Upper lobe of left lung (tissue), 4 donors: ENCODE results near the gene SFMBT2.

ENCODE experiments used
- POLR2AphosphoS5 ChIP-seq, 2 donors: sonication (generic); formaldehyde crosslinking; IDR thresholded peaks; one replicate each; pipeline ENCODE4 v1.5.1; 2017; ENCODE audit warnings: antibody characterized with exemption in 2 of 2
- TF ChIP-seq, protein P1 (sequence below), 6 experiments: fragments of 450-650 bp in 4 of 6; fragments of 200-600 bp in 2 of 6; sonication (generic) in 2 of 6; IDR thresholded peaks; one replicate each; pipeline ENCODE4 v1.5.1; 2016 to 2019; ENCODE audit warnings: antibody characterized with exemption in 6 of 6

DNA sequence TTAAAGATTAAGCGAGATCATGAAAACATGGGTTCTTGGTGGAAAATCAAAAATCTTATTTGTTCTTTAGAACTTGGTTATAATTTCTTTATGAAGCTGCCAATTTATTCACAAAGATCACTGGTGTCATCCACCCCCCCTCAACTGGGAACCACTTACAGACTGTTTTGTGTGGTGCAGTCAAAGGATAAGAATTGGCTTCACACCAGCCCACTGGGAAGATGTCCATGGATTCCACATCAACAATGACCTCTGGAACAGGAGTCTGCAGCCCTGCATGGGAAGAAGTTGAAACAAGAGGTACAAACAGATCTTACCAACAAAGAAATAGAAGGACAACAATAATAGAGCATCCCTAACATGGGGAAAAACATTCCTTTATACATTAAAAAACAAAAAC lies 205.2 kb downstream of the SFMBT2 start:
- TF ChIP-seq, protein P1, sequence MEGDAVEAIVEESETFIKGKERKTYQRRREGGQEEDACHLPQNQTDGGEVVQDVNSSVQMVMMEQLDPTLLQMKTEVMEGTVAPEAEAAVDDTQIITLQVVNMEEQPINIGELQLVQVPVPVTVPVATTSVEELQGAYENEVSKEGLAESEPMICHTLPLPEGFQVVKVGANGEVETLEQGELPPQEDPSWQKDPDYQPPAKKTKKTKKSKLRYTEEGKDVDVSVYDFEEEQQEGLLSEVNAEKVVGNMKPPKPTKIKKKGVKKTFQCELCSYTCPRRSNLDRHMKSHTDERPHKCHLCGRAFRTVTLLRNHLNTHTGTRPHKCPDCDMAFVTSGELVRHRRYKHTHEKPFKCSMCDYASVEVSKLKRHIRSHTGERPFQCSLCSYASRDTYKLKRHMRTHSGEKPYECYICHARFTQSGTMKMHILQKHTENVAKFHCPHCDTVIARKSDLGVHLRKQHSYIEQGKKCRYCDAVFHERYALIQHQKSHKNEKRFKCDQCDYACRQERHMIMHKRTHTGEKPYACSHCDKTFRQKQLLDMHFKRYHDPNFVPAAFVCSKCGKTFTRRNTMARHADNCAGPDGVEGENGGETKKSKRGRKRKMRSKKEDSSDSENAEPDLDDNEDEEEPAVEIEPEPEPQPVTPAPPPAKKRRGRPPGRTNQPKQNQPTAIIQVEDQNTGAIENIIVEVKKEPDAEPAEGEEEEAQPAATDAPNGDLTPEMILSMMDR (IDR thresholded peaks at IDR 0.05): no peak
- TF ChIP-seq POLR2AphosphoS5 (IDR thresholded peaks at IDR 0.05): no peak
